ENCODE data around the gene MC5R.

The MC5R gene

GRCh38 chr18:13823707-13824395 lies at the start of gene MC5R:
MC5R (plus strand) TSS chr18:13824149; CDS start chr18:13825766, 1,617 bp downstream.
- peak; percentile 24 for DNase-seq

- DNase-seq, result no peak
Observed at GRCh38 chr18:13775058-13775457, 48.9 kb upstream of the MC5R start.

DNA sequence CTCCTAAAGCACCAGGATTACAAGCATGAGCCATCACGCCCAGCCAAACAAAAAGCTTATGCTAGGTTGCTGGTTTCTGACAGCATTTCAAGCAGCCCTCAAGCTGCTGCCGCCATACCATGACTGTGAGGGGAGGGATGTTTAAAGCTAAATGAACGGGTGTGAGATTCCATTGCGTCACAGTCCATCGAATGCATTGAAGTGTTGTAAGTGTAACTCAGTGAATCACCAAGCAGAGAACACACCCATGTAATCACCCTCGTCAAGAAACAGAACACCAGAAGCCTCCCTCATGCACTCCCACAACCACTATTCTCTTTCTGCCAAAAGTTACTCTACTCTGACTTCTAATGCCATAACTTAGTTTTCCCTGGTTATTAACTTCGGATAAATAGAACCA lies 32.8 kb upstream of the MC5R start:
- DNase-seq, result no peak

DNA sequence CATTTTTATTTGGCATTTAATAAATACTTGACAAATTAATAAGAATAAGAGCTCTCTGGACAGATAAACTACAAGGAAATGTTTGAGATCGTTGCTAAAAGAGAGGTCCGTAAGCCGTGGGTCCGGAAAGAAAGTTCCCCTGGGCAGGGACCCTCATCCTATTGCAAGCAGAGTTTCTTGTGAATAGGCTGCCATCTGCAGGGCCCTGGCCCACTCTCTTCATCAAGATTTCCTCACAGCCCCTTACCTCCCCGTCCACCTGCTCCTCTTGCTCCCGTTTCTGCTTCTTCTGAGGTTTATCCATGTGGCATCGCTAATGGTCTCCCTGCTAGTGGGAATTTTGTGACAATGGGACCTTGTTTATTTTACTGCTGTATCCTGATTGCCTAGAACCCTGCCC lies 30.1 kb upstream of the MC5R start:
- DNase-seq, result no peak

DNA sequence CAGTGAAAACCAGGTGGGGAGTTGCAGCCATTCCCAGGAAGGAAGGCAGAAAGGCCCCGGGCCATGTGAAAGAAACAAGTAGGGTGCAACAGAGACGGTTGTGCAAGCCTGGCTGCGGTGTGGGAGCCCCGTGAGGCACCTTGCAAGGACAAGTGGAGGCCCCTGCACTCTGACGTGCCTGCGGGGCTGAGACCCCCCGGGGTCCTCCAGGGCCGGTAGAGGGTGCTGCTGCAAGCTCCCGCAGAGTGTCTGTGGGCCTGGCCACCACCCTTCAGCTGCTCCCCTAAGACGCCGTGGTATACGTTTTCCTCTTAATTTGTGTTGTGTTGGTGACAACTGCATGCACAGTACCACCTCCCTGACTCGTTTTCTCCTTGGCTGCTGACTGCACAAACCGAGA lies 27.4 kb upstream of the MC5R start:
- no peak for DNase-seq

- peak; percentile 65 for DNase-seq
Observed at GRCh38 chr18:13797157-13797611, 26.8 kb upstream of the MC5R start.

DNA sequence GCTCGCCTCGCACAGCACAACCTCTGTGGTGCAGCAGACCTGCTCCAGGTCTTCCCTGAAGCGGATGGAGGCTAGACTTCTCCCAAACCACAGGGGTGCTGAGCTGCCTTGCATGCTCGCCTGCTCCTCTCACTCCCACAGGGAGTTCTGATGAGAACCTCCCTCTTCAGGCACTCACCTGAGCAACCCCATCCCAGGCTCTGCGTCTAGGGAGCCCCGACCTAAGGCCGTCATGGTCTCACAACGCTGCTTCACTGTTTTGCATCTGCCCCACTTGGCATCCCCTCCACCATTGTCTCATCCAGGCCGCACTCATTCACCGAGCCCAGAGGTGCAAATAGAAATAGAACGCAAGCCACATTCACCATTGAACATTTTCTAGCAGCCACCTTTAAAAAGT lies 24.6 kb upstream of the MC5R start:
- no peak for DNase-seq

GRCh38 chr18:13800505-13801259 lies 23.3 kb upstream of the MC5R start:
- DNase-seq, result peak; percentile 79

DNA sequence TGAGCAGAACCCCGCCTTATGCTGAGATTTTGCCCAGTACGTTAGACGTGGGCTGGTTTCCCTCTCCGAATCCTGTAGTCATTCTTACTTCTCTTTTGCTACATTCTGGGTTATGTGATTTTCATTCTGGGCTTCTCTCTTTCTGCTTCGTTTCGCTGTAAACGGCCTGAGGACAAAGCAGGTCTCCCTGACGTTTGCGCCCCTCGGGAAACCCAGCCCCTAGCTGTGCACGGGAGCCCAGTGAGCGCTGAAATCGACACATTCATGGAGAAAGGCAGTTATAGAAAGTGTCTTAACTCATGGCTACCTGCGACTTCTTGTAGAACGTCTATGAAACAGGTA lies 22.7 kb upstream of the MC5R start:
- DNase-seq, result no peak

GRCh38 chr18:13804305-13804704 lies 19.6 kb upstream of the MC5R start:
- peak; percentile 29 for DNase-seq

- no peak for DNase-seq
Observed at GRCh38 chr18:13808294-13809042, 15.5 kb upstream of the MC5R start.

DNA sequence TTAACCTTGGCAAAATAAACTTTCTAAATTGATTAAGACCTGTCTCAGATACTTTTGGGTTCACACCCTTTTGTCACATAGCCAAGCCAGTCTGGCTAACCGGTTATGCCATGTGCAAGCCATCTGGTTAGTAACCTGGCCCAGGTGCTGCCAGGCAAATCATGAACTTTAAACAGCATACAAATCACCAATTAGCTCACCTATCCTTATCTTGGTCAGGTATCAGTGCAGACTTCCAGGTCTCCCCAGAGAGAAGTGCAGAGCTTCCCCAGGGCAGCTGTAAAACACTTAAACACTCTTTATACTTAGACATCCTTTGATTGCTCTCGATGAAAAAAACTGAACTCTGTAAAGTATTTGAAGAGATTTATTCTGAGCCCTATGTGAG lies 14.9 kb upstream of the MC5R start:
- no peak for DNase-seq

DNA sequence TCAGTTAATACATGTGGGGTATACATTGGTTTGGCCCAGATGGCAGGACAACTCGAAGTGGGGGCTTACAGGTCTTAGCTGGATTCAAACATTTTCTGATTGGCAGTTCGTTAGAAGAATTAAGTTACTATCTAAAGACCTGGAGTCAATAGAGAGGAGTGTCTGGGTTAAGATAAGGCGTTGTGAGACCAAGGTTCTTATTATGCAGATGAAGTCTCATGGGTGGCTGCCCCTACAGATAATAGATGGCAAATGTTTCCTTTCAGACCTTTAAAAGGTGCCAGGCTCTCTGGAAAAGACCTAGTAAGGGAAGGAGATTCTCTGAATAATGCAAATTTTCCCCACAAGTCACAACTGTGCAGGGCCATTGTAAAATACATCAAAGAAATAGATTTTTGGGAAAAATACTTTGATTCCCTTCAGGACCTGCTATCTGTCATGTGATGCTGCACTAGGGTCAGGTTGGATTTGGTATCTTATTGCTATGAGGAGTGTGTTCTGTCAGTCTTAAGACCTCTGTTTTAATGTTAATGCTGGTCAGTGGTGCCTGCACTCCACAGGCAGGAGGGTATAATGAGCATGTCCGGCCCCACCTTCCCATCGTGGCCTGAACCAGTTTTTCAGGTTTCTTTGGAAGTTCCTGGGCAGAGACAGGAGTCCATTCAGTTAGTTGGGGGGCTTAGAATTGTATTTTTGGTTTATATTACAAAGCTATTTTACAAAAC lies 14.3 kb upstream of the MC5R start:
- DNase-seq, result no peak

GRCh38 chr18:13810950-13811485 lies 12.9 kb upstream of the MC5R start:
- no peak for DNase-seq

GRCh38 chr18:13811993-13812392 lies 12.0 kb upstream of the MC5R start:
- DNase-seq, result no peak

GRCh38 chr18:13813271-13813849 lies 10.6 kb upstream of the MC5R start:
- peak; percentile 46 for DNase-seq

- DNase-seq, result no peak
Observed at GRCh38 chr18:13826209-13826608, 2.3 kb downstream of the MC5R start.

DNA sequence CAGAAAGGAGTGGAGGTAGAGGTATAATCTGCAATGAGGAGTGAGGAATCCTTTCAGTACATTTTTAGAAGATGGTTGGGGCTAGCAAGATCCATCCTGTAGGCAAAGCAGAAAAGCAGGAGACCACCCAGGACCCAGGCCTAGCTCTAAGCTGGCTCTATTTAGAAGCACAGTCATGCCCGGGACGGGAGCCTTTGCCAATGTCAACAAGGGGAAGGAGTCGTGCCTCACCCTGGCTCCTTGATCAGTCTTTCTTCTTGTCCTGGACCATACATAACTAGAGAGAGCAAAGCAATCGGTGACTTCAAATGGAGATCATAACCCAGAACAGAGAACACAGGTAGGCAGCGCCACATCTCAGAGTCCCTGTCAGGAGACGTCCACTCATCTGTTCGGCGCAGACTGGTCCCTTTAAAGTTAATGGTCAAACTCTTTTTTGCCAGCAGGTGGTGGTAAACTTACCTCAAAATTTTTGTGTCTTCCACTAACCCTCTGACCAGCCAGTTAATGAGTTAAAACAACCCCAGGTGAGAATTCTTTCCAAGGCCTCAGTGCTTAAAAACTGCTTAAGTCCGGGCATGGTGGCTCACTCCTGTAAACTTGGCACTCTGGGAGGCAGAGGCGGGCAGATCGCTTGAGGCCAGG lies 8.0 kb downstream of the MC5R start:
- DNase-seq, result no peak

DNA sequence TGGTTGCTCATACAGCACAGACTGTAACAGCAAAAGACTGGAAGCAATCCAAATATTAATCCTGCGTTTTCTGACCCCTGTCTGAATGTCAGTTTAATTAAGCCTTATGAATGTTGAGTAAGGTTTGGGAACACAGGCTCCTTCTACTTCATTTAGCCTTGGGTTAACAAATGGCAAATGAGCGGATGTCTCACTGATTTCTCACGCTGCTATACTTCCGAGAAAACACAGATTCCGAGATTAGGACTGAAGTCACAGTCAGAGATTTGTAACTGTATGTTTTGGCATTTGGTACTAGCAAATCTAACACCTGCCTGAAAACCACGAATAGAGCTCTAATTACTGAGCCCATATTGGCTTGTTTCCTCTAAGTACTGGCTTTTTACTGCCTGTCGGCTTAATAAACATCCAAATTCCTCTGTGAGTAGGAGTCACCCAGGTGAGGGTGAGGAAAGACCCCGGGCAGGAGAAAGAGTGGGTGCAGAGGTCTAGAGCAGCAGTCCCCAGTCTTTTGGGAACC lies 10.6 kb downstream of the MC5R start:
- no peak for DNase-seq

- DNase-seq, result no peak
Observed at GRCh38 chr18:13835202-13835601, 11.3 kb downstream of the MC5R start.

- DNase-seq, result no peak
Observed at GRCh38 chr18:13836559-13836958, 12.6 kb downstream of the MC5R start.

DNA sequence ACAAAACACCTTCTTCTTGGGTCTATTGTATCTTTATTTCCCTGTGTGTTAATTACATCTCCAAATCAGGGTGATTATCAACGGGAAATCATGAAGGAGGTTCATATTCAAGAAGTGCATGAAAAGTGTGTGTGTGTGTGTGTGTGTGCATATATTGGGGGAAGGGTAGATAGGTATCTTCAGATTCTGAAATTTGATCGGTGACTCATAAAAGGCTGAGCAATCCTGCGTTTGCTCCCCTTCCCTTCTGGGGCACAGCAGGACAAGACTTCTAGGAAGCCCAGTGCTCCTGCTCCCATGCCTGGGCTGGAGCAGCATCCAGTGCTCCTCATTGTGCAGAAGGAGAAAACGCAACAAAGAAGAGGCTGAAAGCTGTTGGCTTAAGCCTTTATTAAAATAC lies 25.8 kb downstream of the MC5R start:
- DNase-seq, result no peak

Measured in DMS79 treated with DMSO at 0.1 percent for 48 hours (cell line).